A549 (cell line): Measurements from ENCODE around the gene IDH3B.

ENCODE experiments used
- EHMT2 ChIP-seq: fragments of 200-600 bp; sonication (generic); IDR thresholded peaks from 2 replicates; pipeline ENCODE4 v1.6.1; 2016; ENCODE audit warnings: antibody characterized with exemption, low read depth, mild to moderate bottlenecking, moderate library complexity
- EP300 ChIP-seq, 2 experiments: fragments of >200 bp; sonication (Bioruptor Twin); formaldehyde crosslinking; IDR thresholded peaks; 2 replicates in 1 of 2; 3 replicates in 1 of 2; pipeline ENCODE4 v1.6.1; 2016 to 2017
- ESRRA ChIP-seq: fragments of 150-350 bp; IDR thresholded peaks from 2 replicates; pipeline ENCODE4 v1.6.1; 2014; ENCODE audit warnings: mild to moderate bottlenecking, low read length, borderline replicate concordance
- POLR2A ChIP-seq: IDR thresholded peaks from 2 replicates; pipeline ENCODE4 v1.6.1; 2012; ENCODE audit warnings: mild to moderate bottlenecking, low read length
- RCOR1 ChIP-seq: fragments of 150-350 bp; IDR thresholded peaks from 2 replicates; pipeline ENCODE4 v1.6.1; 2014; ENCODE audit warnings: antibody characterized with exemption, low read length, low read depth
- REST ChIP-seq: fragments of 200-600 bp; sonication (generic); IDR thresholded peaks from 2 replicates; pipeline ENCODE4 v1.6.1; 2016; ENCODE audit warnings: antibody characterized with exemption, mild to moderate bottlenecking, moderate library complexity
- SMC3 ChIP-seq: fragments of >200 bp; sonication (Bioruptor Twin); formaldehyde crosslinking; IDR thresholded peaks from 3 replicates; pipeline ENCODE4 v1.6.1; 2018; ENCODE audit warnings: inconsistent platforms
- ZC3H11A ChIP-seq: fragments of 450-650 bp; IDR thresholded peaks from 2 replicates; pipeline ENCODE4 v1.6.1; 2014; ENCODE audit warnings: antibody characterized with exemption, mild to moderate bottlenecking
- TF ChIP-seq, protein P1 (sequence below): fragments of >200 bp; sonication (Bioruptor Twin); formaldehyde crosslinking; IDR thresholded peaks from 3 replicates; pipeline ENCODE4 v1.5.1; 2016
- TF ChIP-seq, protein P2 (sequence below): fragments of 450-650 bp; IDR thresholded peaks from 2 replicates; pipeline ENCODE4 v1.6.1; 2014; ENCODE audit warnings: antibody characterized with exemption

DNA sequence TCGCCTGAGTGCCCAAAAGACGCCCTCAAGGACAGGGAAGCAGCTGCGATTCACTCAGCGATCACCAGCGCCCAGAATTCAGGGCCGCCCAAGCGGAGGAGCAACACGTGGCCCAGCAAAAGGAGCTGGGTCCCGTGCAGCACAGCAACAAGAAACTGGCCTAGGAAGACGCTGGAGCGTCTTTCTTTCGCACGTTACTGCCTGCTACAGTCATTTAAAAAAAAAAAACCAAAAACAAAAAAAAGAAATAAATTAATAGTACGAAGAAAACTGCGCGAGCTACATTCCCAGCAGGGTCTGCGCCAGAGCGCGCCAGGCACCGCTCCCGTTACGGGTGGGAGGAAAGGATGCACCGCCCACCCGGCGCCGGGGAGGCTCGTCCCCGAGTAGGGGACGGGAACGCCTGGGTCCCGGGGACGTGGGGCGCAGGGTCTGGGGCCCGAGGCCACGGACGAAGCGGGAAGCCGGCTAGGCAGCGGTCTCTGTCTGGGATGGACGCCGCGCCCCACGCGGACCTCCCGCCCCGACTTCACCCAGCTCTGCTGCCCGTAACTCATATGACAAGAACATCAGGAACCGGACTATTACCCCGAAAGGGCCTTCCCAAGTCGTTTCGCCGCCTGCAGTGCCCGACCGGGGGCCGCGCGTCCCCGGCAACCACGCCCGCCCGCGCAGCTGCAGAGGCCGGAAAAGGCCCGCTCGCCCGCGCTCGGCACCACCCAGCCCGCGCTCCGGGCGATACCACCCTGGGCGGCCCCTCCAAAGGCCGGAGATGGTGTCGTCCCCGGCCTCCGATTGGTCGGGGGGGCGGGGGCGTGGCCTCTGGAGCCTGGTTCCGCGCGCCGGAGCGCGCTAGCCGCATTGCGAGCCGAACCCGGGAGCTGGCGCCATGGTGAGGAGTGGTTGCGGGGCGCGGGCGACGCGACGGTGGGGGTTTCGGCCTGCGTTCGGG is 12.0 kb downstream of the IDH3B start, which contains the start of gene NOP56:
- TF ChIP-seq SMC3 (no peak), REST (peak; percentile 44; the same call in 1 of the 2 replicates), EP300 (IDR thresholded peaks at IDR 0.05) (0 out of 5 replicates have a peak, but pooled peaks of 1 of the 2 experiments have one; percentile 2), EHMT2 (no peak), POLR2A (peak; percentile 99), RCOR1 (no peak), ESRRA (no peak), ZC3H11A (no peak)
- TF ChIP-seq, protein P1, sequence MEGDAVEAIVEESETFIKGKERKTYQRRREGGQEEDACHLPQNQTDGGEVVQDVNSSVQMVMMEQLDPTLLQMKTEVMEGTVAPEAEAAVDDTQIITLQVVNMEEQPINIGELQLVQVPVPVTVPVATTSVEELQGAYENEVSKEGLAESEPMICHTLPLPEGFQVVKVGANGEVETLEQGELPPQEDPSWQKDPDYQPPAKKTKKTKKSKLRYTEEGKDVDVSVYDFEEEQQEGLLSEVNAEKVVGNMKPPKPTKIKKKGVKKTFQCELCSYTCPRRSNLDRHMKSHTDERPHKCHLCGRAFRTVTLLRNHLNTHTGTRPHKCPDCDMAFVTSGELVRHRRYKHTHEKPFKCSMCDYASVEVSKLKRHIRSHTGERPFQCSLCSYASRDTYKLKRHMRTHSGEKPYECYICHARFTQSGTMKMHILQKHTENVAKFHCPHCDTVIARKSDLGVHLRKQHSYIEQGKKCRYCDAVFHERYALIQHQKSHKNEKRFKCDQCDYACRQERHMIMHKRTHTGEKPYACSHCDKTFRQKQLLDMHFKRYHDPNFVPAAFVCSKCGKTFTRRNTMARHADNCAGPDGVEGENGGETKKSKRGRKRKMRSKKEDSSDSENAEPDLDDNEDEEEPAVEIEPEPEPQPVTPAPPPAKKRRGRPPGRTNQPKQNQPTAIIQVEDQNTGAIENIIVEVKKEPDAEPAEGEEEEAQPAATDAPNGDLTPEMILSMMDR, result no peak
- TF ChIP-seq, protein P2, sequence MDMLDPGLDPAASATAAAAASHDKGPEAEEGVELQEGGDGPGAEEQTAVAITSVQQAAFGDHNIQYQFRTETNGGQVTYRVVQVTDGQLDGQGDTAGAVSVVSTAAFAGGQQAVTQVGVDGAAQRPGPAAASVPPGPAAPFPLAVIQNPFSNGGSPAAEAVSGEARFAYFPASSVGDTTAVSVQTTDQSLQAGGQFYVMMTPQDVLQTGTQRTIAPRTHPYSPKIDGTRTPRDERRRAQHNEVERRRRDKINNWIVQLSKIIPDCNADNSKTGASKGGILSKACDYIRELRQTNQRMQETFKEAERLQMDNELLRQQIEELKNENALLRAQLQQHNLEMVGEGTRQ, result peak; percentile 80
